NCI-H226 (cell line): ENCODE measurements around the gene NCAPH2.
A peak's percentile ranks its signal among the peaks of the same experiment; 100 is the strongest.

Source experiments
- DNase-seq: peaks from one replicate; pipeline ENCODE4 v3.0.0-alpha.2; 2015

NCAPH2 gene

GRCh38 chr22:50490531-50491308, 17.3 kb upstream of the NCAPH2 start:
- DNase-seq, result no peak

DNA sequence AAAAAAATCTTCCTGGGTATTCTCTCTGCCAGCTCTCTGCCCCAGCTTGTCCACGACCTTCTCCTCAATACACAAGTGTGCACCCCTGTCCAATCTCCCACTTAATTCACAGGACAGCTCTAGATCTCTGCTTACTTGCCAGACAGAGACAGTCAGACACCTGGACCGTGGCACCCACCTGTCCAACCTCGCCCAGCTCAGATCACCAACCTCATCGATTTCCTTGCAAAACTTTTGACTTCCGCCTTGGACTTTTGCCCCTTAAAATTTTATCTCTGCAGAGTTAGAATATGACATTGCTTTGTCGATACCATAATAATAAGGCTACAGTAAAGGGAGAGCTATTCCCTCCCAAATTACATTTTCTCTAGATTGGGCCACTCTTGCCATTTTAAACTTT, 10.9 kb upstream of the NCAPH2 start:
- no peak for DNase-seq

DNA sequence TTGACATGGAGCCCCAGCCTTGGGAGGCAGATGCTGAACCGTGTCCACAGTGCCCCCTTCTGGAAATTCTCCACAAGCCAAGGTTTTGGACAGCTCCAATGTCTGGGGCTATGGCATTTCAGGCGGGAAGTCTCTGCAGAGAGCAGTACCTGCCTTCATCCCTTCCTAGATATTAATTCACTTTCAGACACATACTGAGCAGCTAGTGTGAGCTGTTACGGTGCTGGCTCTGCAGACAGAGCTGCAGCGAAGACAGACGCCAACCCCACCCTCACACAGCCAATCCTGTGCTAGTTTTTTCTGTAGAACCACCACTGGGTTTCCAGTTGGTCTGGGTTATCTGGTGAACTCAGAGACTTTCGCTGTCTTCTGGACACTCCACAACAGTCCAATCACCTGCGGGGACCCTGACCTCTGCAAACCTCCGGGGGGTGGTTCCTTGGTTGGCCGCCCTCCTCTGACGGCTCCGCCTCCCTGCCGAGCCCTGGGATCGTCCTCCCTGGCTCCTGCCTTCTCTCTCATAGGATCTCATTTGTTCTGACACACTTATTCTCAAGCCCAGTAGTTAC, 9.6 kb upstream of the NCAPH2 start:
- peak; percentile 26 for DNase-seq

DNA sequence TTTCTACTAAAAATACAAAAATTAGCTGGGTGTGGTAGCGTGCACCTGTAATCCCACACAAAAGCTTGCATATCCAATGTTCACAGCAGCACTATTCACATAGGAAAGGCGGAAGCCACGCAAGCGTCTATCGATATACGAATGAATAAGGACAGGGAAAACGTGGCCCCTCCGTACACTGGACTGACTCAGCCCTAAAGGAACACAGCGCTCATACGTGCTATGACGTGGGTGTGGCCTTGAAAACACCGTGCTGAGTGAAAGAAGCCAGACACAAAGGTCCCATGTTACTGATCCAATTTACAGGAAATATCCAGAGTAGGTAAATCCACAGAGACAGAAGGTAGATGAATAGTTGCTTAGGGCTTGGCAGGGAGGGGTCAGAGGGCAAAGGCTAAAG, 7.6 kb upstream of the NCAPH2 start:
- DNase-seq, result no peak

- no peak for DNase-seq
Measured at GRCh38 chr22:50502096-50502495, 5.9 kb upstream of the NCAPH2 start.

DNA sequence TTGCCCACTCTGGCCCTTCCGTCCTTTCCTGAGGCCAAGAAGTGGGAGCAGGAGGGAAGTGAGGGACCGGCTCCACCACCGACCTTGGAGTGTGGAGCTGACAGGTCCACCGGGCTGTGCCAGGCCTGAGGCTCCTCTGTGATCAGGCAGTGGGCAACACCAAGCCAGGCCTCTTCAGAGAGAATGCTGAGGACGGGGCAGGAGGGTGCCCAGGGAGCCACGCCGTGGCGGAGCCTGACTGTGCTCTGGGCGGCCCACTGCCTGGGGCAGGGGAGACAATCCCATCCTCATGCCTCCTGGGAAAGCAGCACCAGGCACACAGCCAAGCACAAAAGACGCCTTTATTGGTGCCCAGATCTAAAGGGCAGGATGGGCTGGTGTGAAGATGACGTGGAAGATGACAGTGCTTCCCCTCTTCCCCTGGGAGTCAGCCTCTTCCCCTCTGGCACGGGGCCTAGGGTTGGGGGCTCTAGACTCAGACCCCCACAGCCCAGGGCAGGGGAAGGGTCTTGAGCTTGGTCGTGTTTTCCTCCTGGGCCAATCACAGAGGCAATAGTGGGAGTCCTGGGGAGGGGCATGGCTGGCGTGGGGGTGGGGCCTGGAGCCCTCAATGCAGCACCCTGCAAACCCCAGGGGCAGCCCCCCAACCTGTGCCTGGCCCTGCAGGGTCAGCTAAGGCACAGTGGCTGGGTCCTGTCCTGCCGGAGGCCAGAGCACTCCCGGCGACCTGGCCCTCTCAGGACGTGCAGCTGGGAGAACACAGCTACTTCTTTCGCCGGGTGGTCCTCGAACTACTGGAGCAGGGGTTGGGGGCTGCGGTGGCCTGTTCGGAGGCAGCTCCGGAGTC, 5.2 kb upstream of the NCAPH2 start:
- DNase-seq, result no peak

- DNase-seq, result no peak
Measured at GRCh38 chr22:50503475-50504145, 4.4 kb upstream of the NCAPH2 start.

DNA sequence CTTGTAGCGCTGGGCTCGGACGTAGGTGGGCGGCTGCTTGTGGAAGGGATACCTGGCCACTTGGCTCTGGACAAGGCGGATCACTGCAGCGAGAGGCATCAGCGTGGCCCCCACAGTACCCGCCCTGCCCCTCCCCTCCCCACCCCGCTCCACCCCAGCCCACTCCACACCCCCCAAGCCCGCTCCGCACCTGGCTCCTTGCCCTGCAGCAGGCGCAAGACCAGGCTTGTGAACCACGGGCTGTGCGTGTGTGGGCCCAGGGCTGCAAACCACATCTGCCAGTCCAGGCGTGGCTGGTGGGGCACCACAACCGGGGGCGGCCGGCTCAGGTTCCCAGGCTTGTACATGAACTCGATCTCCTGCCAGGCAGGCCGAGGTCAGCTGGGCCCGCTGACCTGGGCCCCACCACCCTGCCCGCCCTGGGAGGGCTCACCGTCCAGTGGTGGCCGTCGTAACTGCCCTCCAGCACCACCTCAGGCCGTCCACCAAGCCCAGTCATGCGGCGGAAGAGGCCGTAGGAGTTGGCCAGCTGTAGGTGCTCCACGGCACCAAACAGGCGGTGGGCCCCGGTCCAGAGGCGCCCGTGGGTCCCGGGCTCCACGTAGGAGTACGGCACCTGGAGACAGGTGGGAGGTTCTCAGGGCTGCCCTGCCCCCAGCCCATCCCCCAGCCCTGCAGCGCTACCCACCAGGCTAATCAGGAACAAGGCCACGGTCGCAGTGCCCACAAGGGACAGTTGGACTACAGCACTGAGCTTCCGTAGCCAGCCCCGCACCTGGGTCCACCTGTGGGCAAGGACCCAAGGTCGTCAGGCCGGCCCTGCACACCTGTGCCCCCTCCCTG, 3.4 kb upstream of the NCAPH2 start:
- DNase-seq, result no peak

DNA sequence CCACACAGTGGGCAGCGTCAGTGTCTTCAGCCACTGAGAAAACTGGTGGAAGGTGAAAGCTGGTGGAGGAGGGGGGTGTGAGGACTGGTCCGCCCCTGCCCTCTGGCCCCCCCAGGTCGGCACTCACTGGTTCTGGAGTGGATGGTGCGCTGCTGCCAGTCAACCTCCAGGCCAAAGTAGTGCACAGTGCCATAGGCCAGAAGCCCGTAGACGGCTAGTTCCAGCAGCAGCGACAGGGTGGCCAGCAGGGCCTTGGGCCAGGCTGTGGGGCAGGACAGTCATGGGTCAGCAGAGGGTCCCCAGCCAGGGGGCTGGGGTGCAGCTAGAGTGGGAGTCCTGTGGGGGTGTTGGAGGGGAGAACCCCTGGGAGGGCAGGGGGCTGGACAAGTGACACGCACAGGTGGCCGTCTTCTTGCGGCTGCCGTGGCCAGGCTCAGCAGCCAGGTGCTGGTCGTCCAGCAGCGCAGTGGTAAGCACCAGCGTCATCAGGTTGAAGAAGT, 2.7 kb upstream of the NCAPH2 start:
- no peak for DNase-seq

DNA sequence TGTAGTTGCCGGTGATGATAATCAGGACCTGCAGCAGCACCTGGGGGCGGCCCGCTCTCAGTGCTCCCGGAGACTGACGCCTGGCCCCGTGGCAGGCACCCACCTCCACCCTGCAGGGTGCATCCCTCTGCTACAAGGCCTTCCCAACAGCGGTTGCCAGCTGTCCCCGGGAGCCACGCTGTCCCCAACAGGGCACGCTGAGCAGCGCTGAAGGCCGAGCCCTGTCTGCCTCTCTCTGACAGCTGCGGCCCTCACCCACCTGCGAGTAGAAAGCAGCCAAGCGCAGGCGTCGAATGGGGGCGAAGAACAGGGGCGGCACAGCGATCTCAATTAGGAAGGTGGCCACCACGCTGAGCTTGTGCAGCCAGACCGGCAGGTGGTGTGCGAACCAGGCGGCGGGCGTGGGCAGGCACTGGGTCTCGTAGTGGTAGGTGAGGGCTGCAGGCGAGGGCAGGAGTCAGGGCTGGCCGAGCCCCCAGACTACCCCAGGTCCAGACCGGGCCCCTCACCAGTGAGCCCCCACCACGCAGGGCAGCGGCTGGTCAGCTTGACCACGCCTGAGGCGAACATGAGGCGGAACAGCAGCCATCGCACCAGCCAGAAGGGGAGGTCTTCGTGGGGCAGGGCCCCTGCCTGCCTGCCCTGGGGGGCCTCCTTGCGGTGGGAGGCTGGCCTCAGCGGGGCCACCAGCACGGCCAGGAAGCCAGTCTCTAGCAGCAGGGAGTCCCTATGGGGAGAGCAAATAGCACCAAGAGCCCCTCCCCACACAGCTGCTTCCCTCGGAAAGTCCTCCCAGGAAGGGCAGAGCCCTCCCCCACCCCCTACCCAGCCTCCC, 2.0 kb upstream of the NCAPH2 start:
- DNase-seq, result no peak

DNA sequence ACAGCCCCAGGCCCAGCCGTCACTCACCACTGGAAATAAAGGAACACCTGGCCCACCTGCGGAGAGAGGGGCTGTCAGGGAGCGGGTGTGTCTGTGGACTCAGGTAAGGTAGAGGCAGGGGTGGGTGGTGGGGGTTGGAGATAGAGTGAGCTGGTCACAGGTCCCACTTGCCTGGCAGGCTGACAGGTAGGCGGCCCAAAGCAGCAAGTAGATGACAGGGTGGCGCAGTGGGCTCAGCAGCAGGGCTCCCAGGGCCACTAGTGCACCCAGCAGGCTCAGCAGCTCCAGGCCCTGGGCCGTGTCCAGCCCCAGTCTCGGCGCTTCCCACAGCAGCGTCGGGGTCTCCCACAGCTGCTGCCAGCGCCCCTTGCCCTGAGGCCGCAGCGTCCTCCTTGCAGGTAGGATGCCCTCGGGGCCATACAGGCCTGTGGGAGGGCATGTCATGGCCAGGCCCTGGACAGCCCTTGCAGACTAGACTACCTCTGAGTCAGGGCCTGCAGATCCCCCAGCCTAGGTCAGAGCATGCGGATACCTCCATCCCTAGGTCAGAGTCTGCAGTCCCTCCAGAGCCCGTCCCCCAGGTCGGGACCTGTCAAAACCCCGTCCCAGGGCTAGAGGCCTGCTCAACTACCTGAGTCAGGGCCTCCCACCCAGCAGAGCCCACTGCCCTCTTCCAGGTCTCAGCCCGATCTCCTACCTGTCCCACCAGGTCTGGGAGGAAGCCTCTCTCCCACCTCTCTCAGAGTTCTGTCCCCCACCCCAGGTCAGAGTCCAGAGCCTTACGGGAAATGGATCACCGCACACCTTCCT, 1.2 kb upstream of the NCAPH2 start:
- no peak for DNase-seq

DNA sequence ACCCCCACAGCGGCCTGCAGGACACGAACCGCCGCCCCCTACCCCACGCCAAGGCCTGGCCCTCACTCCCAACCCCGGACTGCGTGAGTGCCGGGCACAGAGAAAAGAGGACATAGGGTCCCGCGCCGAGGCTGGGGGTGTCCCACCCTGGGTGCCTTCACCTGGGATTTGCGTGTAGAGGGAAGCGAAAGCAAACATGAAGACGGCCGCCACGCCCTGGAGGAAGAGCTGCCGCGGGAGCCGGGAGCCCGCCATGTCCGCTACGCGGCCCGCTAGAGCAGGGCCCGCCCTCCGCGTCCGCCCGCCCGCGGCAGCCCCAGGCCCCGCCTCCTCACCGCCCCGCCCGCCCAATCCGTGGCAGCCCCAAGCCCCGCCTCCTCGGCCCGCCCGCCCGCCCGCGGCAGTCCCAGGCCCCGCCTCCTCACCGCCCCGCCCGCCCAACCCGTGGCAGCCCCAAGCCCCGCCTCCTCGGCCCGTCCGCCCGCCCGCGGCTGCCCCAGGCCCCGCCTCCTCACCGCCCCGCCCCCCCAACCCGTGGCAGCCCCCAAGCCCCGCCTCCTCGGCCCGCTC, 518 bp upstream of the NCAPH2 start, which contains the start of gene LMF2:
TSS of gene LMF2 (minus strand) at position 282 of the 570 bp plus-strand sequence. CDS start at position 255, 27 bp downstream.
- DNase-seq, result peak; percentile 20

- no peak for DNase-seq
Measured at GRCh38 chr22:50508897-50509296, 873 bp downstream of the NCAPH2 start.

- DNase-seq, result no peak
Measured at GRCh38 chr22:50513175-50513574, 5.2 kb downstream of the NCAPH2 start.

- no peak for DNase-seq
Measured at GRCh38 chr22:50516068-50516467, 8.0 kb downstream of the NCAPH2 start.

- DNase-seq, result no peak
Measured at GRCh38 chr22:50516891-50517290, 8.9 kb downstream of the NCAPH2 start.

DNA sequence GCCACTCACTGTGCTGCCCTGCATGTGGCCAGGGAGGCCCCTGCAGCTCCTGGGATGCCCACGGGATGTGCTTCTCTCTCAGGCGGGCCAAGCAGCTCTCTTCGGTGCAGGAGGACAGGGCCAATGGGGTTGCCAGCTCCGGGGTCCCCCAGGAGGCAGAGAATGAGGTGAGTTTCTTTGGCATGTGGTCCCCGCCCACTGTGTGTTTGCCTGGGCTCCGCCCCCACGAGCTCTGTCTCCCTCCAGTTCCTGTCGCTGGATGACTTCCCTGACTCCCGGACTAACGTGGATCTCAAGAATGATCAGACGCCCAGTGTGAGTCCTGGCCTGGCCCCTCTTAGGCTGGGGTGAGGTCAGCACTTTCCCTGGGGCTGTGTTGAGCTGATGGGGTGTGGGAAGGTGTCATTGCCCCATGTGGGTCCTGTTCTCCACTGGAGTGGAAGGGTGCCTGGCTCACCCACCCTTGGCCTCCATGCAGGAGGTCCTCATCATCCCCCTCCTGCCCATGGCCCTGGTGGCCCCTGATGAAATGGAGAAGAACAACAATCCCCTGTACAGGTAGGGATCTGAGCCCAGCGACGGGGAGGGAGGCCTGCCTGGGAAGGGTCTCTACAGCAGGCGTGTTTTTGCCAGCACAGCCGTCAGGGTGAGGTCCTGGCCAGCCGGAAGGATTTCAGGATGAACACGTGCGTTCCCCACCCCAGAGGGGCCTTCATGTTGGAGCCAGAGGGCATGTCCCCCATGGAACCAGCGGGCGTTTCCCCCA, 9.7 kb downstream of the NCAPH2 start:
- no peak for DNase-seq

GRCh38 chr22:50518606-50519005, 10.6 kb downstream of the NCAPH2 start:
- no peak for DNase-seq

DNA sequence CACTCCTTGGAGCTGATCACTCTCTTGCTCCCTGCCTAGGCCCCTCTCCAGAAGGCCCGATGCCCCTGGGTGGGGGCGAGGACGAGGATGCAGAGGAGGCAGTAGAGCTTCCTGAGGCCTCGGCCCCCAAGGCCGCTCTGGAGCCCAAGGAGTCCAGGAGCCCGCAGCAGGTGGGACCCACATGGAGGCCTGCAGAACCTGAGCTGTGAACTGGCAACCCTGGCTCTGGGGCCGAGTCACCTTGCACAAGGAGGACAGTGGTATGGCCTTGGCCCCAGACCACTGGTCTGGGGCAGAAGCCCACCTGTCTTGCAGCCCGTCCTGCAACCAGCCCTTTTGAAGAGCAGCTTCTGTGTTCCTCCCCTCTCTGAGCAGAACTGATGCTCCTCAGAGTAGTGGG, 11.1 kb downstream of the NCAPH2 start:
- no peak for DNase-seq
